G401 (cell line): ENCODE results near the gene DTWD2. TPM values are rescaled to one million over a fixed set of nuclear protein-coding genes. Genes with fewer than 3 reads are reported as not detected.
"Not testable (repeated sequence)": the region's sequence is repeated elsewhere in the genome, so short reads cannot be mapped to it uniquely, and the experiment has no call there.

Experiments
- DNase-seq: peaks from one replicate; pipeline ENCODE4 v3.0.0-alpha.2; 2015; ENCODE audit warnings: low spot score
- in situ Hi-C: cut with HindIII; loops from 2 replicates; pipeline ENCODE4 v1.10.0; 2016; ENCODE audit warnings: low sequenced_read_pairs, mixed read lengths
- total RNA-seq: library from RNA; depleted of rRNA; stranded (reverse); fragments of >200 nt; shearing (Covaris generic); gene quantifications from 2 replicates; pipeline ENCODE4 v1.2.3, GENCODE V29; 2014

DTWD2 gene
- total RNA-seq, 1 experiment from 2014 or later, result 4.3 TPM

DNA sequence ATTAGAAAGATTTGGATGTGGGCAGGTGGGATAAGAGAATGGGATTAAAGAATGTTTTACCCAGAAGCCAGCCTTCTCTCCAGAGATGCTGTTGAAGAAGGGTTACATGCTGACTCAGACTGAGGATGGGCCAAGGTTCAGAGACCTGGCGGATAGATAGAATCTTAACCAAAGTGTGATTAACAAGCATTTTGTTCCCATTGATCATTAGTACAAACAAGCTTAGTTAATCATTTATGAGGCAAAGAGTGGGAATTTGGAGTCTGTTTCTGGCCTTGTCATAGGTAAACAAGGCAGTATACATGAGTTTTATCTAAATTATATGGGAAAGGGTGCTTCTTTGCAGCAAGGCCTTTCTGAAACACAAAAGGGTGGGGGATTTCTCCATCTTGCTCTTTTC, 20.8 kb upstream of the DTWD2 start:
- DNase-seq, result no peak
- in situ Hi-C loops, result no loop called here

DNA sequence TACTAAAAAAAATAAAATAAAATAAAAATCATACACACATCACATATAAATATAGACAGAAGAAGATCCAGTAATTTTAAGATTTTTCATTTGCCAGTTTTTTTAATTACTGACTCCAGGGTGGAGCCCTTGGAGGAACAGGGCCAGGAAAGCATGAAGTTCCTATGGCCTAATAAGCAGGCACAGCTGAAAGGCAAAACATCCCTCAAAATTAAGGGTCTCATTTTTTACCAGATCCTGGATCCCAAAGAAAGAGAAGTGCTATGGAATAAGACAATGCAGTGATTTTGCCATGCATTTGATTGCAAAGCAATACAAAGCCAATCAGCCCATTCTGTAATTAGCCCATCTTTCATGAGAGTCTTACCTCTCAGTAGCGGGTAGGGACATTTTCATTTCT, 11.3 kb upstream of the DTWD2 start:
- in situ Hi-C loops, result loop anchor here (25.0 kb wide), 1 partner anchor 413 kb away; no protein-coding TSS in a partner anchor
- no peak for DNase-seq

DNA sequence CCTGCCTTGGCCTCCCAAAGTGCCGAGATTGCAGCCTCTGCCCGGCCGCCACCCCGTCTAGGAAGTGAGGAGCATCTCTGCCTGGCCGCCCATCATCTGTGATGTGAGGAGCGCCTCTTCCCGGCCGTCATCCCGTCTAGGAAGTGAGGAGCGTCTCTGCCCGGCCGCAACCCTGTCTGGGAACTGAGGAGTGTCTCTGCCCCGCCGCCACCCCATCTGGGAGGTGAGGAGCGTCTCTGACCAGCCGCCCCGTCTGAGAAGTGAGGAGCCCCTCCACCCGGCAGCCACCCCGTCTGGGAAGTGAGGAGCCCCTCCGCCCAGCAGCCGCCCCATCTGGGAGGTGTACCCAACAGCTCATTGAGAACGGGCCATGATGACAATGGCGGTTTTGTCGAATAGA, 10.5 kb upstream of the DTWD2 start:
- not testable (repeated sequence) for DNase-seq
- in situ Hi-C loops, result loop anchor here (25.0 kb wide), 1 partner anchor 413 kb away; no protein-coding TSS in a partner anchor

DNA sequence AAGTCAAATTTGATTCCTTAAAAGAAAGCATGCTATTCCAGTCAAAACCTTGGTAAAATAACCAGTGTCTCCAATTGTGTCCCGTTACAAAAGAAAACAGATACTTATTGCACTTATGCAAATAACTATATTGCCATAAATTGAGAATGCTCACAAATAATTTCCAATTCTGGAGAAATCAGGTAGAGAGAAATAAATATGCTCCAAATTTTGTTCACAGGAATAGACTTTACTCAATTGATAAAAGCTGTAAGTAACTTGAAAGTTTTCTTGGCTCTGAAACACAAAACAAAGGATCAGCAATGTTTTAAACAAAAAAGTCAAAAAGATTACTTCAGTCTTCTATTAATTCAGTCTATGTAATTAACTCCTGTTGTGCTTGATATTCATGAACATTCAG, 7.8 kb upstream of the DTWD2 start:
- in situ Hi-C loops, result loop anchor here (25.0 kb wide), 1 partner anchor 416 kb away; no protein-coding TSS in a partner anchor

DNA sequence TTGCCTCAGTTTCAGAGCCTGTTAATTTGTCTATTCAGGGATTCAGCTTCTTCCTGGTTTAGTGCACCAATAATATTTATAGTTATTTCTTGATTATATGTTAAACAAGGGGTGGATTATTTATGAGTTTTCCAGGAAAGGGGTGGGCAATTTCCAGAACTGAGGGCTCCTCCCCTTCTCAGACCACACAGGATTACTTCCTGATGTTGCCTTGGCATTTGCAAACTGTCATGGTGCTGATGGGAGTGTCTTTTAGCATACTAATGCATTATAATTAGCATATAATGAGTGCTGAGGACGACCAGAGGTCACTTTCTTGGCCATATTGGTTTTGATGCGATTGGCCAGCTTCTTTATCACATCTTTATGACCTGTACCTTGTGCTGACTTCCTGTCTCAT, 6.2 kb upstream of the DTWD2 start:
- in situ Hi-C loops, result loop anchor here (25.0 kb wide), 1 partner anchor 418 kb away; no protein-coding TSS in a partner anchor
- DNase-seq, result no peak

More for the DNA sequence above, 7.8 kb upstream of the DTWD2 start:
- DNase-seq, result no peak

DNA sequence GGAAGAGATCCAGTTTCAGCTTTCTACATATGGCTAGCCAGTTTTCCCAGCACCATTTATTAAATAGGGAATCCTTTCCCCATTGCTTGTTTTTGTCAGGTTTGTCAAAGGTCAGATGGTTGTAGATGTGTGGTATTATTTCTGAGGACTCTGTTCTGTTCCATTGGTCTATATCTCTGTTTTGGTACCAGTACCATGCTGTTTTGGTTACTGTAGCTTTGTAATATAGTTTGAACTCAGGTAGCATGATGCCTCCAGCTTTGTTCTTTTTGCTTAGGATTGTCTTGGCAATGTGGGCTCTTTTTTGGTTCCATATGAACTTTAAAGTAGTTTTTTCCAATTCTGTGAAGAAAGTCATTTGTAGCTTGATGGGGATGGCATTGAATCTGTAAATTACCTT, 4.8 kb upstream of the DTWD2 start:
- not testable (repeated sequence) for DNase-seq
- in situ Hi-C loops, result loop anchor here (25.0 kb wide), 1 partner anchor 419 kb away; no protein-coding TSS in a partner anchor

DNA sequence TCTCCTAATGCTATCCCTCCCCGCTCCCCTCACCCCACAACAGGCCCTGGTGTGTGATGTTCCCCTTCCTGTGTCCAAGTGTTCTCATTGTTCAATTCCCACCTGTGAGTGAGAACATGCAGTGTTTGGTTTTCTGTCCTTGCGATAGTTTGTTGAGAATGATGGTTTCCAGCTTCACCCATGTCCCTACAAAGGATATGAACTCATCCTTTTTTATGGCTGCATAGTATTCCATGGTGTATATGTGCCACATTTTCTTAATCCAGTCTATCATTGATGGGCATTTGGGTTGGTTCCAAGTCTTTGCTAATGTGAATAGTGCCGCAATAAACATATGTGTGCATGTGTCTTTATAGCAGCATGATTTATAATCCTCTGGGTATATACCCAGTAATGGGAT, 3.7 kb upstream of the DTWD2 start:
- not testable (repeated sequence) for DNase-seq
- in situ Hi-C loops, result loop anchor here (25.0 kb wide), 1 partner anchor 420 kb away; no protein-coding TSS in a partner anchor

DNA sequence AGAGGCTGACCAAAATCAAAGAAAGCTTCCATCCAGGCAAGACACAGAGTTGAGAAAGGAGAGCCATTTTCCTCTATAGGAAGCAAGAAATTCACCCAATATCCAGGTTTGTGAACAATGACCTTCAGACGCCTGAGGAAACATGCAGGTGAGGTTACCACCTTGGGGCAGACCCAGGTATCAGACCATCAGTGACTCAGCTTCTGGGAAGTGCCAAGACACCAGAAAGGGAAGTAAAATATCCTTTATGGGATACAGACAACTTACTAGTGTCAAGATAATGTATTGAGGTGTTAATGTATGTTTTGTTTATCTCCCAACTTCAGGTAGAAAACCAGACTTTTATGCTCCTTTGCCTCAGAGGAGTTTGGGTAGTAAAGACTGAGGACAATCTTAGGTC, 2.2 kb upstream of the DTWD2 start:
- in situ Hi-C loops, result loop anchor here (25.0 kb wide), 1 partner anchor 422 kb away; no protein-coding TSS in a partner anchor

DNA sequence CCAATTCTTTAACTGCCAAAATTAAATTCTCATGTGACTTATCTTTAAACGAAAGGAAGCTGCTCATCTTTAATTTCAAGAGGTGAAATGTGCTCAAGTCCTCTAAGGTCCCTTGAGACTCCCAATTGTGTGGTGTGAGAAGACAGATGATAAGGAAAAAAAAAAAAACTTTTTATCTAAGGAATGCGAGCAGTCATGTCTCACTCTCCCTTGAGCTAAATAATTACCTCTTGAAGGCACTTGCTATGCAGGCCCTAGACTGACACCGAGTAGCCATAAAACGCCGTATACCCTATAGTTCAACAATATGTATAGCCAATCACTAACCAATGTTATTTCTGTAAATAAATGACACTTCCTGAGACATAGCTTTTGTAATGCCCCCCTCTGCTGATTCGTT, 1.5 kb upstream of the DTWD2 start:
- DNase-seq, result no peak
- in situ Hi-C loops, result loop anchor here (25.0 kb wide), 1 partner anchor 422 kb away; no protein-coding TSS in a partner anchor

More for the DNA sequence above, 2.2 kb upstream of the DTWD2 start:
- no peak for DNase-seq

DNA sequence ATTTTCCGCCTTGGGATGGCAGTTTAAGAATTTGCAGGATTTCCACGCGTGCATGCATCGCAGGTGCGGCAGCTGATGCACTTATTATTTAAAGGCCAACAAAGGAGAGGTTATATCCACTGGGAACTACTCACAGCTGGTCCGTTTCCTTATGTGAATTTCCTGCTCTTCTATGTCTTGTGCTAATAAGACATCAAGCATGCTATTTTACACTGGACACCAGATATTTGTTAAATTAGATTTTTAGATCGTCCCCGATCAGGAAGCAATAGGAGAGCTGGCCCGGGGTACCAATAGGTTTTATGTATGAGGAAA, 476 bp upstream of the DTWD2 start:
- no peak for DNase-seq
- in situ Hi-C loops, result loop anchor here (25.0 kb wide), 1 partner anchor 423 kb away; no protein-coding TSS in a partner anchor

DNA sequence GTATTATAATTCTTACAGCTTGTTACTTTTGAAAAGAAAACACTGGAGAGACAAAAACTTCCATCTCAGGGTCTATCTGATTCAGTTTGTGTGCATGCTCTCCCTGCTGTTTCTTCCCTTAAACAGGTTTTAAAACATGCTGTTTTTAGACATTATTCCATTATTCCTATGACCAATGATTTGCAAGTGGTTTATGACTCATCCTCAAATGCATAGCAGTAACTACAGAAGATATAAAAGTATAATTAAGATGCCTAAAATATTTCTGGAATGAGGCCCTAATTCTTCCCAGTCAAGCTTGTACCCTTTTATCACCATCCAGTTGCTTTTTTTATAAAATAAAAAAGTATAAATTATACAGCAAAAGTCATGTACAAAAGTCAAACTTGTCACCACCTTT, 3.7 kb downstream of the DTWD2 start:
- in situ Hi-C loops, result loop anchor here (25.0 kb wide), 1 partner anchor 428 kb away; no protein-coding TSS in a partner anchor
- no peak for DNase-seq

DNA sequence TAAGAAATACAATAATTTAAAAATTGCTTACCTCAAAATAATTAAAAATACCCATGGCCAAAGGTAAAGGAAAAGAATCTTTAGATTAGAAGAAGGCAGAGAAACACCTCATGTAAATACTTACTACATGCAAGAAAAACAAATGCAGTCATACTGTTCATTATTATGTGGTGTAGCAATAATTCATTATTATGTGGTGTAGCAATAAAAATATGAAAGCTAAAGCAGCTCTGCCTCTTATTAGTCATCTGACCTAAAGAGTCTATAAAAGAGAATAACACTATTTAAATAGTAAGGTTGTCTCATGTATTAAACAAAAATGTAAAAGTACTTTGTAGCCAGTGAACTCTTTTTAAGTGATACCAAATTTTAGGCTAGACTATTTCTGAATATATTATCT, 6.6 kb downstream of the DTWD2 start:
- no peak for DNase-seq
- in situ Hi-C loops, result loop anchor here (25.0 kb wide), 1 partner anchor 431 kb away; no protein-coding TSS in a partner anchor

DNA sequence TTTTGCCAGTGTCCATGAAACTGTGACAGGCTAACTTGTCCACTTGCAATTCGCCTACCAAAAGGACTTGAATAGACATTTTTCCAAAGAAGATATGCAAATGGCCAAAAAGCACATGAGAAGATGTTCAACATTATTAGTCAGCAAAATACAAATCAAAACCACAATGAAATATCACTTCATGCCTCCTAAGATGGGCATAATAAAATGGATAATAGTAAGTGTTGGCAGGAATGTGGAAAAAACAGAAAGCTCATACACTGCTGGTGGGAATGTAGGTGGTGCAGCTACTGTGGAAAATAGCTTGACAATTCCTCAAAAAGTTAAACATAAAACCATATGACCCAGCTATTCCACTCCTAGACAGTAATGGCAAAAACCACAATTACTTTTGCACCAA, 7.9 kb downstream of the DTWD2 start:
- in situ Hi-C loops, result loop anchor here (25.0 kb wide), 1 partner anchor 432 kb away; no protein-coding TSS in a partner anchor

DNA sequence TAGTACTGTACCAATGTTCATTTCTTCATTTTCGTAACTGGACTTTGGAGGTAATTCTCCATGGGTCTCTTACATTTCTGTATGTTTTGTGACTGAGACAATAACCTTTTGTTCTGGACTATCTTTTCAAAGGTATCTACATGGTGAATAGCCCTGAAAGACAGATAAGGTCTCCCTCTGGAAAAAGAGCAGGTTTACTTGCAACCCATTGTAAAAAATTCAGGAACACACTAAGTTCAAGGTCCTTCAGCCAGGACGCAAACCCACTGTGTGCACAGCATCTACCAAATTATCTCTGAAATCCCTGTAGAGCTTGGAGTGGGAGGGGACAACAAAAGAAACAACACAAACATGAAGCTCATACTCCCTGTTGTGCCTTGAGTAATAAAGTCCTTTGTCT, 8.3 kb downstream of the DTWD2 start:
- in situ Hi-C loops, result loop anchor here (25.0 kb wide), 1 partner anchor 432 kb away; no protein-coding TSS in a partner anchor
- DNase-seq, result no peak

More for the DNA sequence above, 7.9 kb downstream of the DTWD2 start:
- no peak for DNase-seq

DNA sequence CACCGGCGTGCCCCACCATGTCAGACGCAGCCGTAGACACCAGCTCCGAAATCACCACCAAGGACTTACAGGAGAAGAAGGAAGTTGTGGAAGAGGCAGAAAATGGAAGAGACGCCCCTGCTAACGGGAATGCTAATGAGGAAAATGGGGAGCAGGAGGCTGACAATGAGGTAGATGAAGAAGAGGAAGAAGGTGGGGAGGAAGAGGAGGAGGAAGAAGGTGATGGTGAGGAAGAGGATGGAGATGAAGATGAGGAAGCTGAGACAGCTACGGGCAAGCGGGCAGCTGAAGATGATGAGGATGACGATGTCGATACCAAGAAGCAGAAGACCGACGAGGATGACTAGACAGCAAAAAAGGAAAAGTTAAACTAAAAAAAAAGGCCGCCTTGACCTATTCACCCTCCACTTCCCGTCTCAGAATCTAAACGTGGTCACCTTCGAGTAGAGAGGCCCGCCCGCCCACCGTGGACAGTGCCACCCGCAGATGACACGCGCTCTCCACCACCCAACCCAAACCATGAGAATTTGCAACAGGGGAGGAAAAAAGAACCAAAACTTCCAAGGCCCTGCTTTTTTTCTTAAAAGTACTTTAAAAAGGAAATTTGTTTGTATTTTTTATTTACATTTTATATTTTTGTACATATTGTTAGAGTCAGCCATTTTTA, 14.4 kb downstream of the DTWD2 start:
- DNase-seq, in situ Hi-C loops: not testable (repeated sequence)

DNA sequence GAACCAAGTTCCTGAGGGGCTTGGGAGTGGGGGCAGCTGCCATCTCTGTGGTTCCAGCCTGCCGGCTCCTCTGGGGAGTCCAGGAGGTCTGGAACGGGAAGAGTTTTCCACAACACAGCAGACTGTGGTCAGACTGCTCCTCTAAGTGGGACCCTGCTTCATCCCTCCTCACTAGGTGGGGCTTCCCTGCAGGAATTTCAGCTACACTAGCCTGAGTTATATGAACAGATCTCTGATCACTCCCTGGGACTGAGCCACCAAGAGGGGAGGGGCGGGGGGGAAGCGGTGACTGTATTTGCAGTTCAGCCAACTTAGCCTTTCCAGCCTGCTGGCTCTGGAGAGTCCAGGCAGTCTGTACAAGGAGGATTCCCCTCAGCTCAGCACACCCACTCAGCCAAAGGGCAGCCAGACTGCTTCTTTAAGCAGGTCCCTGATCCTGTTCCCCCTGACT, 19.4 kb downstream of the DTWD2 start:
- DNase-seq, result no peak
- in situ Hi-C loops, result no loop called here

DNA sequence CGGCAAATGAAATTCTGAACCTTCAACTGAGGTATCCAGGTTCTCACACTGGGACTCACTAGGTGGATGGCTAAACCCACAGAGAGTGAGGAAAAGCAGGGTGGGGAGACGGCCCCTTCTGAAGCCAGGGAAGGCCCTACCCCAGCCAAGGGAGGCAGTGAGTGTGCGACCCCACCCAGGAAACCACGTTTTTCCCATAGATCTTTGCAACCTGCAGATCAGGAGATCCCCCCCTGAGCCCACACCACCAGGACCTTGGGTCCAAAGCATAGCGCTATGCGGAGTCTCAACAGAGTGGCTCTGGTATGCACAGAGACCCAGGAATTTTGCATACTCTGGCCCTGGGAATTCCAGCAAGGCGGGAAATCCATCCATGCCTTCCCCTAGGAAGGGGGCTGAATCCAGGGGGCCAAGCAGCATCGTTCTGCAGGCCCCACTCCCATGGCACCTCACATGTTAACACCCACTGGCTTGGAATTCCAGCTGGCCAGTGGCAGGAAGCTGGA, 19.9 kb downstream of the DTWD2 start:
- in situ Hi-C loops, result no loop called here
- DNase-seq, result no peak

DNA sequence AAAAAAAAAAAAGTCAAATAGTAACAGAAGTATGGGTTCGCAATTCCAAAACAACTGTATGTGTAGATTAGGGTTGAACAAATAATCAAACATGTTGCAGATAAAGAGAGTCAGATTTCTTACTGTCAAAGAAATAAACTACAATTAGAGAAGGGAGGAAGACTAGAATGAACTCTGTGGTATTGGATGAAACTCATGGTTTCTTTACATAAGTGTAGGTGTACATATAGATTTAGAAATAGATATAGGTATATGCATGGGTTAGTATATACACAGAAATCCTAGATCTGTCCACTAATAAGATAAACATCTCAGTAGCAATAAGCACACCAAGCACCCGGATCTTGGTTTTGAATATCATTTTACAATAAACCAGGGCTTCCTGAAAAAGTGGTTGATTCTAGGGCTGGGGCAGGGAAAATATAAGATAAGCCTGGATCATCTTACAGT, 21.3 kb downstream of the DTWD2 start:
- in situ Hi-C loops, result no loop called here
- no peak for DNase-seq

DNA sequence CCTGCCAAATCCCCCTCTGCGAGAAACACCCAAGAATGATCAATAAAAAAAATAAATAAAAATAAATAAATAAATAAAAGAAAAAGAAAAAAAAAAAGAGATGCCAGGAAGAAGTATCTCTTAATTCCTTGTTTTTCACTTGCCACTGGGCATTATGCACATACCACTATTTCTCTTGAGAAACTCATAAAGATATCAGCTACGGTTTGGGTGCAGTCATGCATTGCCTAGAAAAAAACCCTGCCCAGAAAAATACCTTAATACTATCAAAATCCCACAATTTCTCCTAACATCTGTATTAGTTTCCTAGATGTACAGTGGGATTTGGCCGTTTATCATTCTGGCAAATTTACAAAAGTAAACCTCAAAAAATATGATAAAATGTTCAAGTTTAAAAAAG, 22.5 kb downstream of the DTWD2 start:
- in situ Hi-C loops, result no loop called here
- DNase-seq, result no peak

DNA sequence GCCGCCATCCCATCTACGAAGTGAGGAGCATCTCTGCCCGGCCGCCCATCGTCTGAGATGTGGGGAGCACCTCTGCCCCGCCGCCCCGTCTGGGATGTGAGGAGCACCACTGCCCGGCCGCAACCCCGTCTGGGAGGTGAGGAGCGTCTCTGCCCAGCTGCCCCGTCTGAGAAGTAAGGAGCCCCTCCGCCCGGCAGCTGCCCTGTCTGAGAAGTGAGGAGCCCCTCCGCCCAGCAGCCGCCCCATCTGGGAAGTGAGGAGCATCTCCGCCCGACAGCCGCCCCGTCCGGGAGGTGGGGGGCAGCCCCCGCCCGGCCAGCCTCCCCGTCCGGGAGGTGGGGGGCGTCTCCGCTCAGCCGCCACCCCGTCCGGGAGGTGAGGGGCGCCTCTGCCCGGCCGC, 23.4 kb downstream of the DTWD2 start:
- in situ Hi-C loops, DNase-seq: not testable (repeated sequence)
